Cardiac fibroblast (primary cell): ENCODE measurements around the gene HOATZ.
A peak's percentile ranks its signal among the peaks of the same experiment; 100 is the strongest.

Experiments
- DNase-seq, 2 donors: peaks; one replicate each; pipeline versions ENCODE4 v3.0.0 to v3.0.0-alpha.2; 2010; ENCODE audit warnings: low read depth in 2 of 2
- H3K4me3 ChIP-seq, 2 donors: replicated peaks in 1 of 2; 1 replicate in 1 of 2; 2 replicates in 1 of 2; pipeline ENCODE4 v1.5.1; 2011; ENCODE audit warnings: low read depth in 2 of 2, low read length in 2 of 2, mild to moderate bottlenecking in 2 of 2, moderate library complexity in 1 of 2
- CTCF ChIP-seq: IDR thresholded peaks from one replicate; pipeline ENCODE4 v1.5.1; 2011; ENCODE audit warnings: low read depth, mild to moderate bottlenecking, low read length, inconsistent platforms

HOATZ gene

GRCh38 chr11:111561791-111562325 is 47.3 kb downstream of the HOATZ start:
- no peak overlapping the region for H3K4me3 ChIP-seq
- DNase-seq: peak; percentile 66 to 84
- TF ChIP-seq CTCF: no peak

GRCh38 chr11:111562692-111563389 is 48.3 kb downstream of the HOATZ start:
- no peak overlapping the region for H3K4me3 ChIP-seq
- no peak for DNase-seq
- TF ChIP-seq CTCF: no peak

GRCh38 chr11:111565114-111565720 is 50.6 kb downstream of the HOATZ start:
- peak; percentile 84 to 86 for DNase-seq
- H3K4me3 ChIP-seq: no peak overlapping the region
- TF ChIP-seq CTCF: peak; percentile 84

DNA sequence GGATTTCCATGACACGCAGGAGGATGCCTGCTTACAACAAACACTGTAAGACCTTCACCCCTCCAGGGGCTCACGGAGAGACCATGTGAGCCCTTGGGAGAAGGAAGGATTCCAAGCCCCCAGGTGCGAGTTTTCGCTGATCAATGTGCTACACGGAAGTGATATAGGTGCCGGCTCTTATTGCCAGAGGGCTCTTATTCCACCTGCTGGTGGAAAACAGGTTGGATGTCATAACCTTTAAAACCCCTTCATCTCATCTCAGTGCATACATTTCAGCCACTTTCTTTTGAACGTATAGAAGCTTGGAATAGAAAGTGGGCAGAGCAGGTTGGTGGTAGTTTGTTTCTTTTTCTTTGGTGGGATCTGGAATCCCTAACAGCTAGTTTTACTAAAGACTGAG is 51.7 kb downstream of the HOATZ start:
- TF ChIP-seq CTCF: no peak
- DNase-seq: no peak
- no peak overlapping the region for H3K4me3 ChIP-seq

- DNase-seq: no peak
- TF ChIP-seq CTCF: no peak
- H3K4me3 ChIP-seq: no peak overlapping the region
Measured at GRCh38 chr11:111569476-111569875, 54.9 kb downstream of the HOATZ start.

GRCh38 chr11:111570796-111571195 is 56.2 kb downstream of the HOATZ start:
- TF ChIP-seq CTCF: no peak
- H3K4me3 ChIP-seq: no peak overlapping the region
- no peak for DNase-seq
